SHP77 treated with DMSO at 0.1 percent for 48 hours (cell line): ENCODE results near the gene KIRREL3.

Source experiments
- DNase-seq: peaks from one replicate; lab custom pipeline; 2025; lab: John Stamatoyannopoulos, UW

The KIRREL3 gene

GRCh38 chr11:126529037-126529436 lies 471.5 kb downstream of the KIRREL3 start:
- DNase-seq, result no peak

GRCh38 chr11:126528075-126528474 lies 472.5 kb downstream of the KIRREL3 start:
- DNase-seq, result no peak

GRCh38 chr11:126527651-126528050 lies 472.9 kb downstream of the KIRREL3 start:
- DNase-seq, result no peak

GRCh38 chr11:126526471-126526870 lies 474.1 kb downstream of the KIRREL3 start:
- no peak for DNase-seq

- DNase-seq, result no peak
These were observed 474.9 kb downstream of the KIRREL3 start for GRCh38 chr11:126525702-126526101.

- DNase-seq, result no peak
These were observed 475.4 kb downstream of the KIRREL3 start for GRCh38 chr11:126525216-126525615.

GRCh38 chr11:126523441-126524205 lies 476.9 kb downstream of the KIRREL3 start:
- DNase-seq, result no peak

- DNase-seq, result no peak
These were observed 478.0 kb downstream of the KIRREL3 start for GRCh38 chr11:126522606-126523005.

- DNase-seq, result no peak
These were observed 478.4 kb downstream of the KIRREL3 start for GRCh38 chr11:126522152-126522551.

GRCh38 chr11:126521196-126521595 lies 479.4 kb downstream of the KIRREL3 start:
- no peak for DNase-seq

GRCh38 chr11:126519764-126520734 lies 480.5 kb downstream of the KIRREL3 start:
- DNase-seq, result no peak

GRCh38 chr11:126518972-126519690 lies 481.4 kb downstream of the KIRREL3 start:
- no peak for DNase-seq

- DNase-seq, result no peak
These were observed 482.2 kb downstream of the KIRREL3 start for GRCh38 chr11:126518071-126518971.

GRCh38 chr11:126515501-126515900 lies 485.1 kb downstream of the KIRREL3 start:
- no peak for DNase-seq

GRCh38 chr11:126514061-126514693 lies 486.4 kb downstream of the KIRREL3 start:
- no peak for DNase-seq

- no peak for DNase-seq
These were observed 487.5 kb downstream of the KIRREL3 start for GRCh38 chr11:126512741-126513715.

- no peak for DNase-seq
These were observed 488.3 kb downstream of the KIRREL3 start for GRCh38 chr11:126512251-126512650.

- no peak for DNase-seq
These were observed 489.0 kb downstream of the KIRREL3 start for GRCh38 chr11:126511475-126512115.
